NCI-H2081 treated with DMSO at 0.1 percent for 48 hours (cell line): ENCODE measurements around the gene TRIM37.
"Not testable (repeated sequence)": the region's sequence is repeated elsewhere in the genome, so short reads cannot be mapped to it uniquely, and the experiment has no call there.

Experiments used
- DNase-seq: peaks from one replicate; lab custom pipeline; 2025; lab: John Stamatoyannopoulos, UW

TRIM37 gene, protein sequence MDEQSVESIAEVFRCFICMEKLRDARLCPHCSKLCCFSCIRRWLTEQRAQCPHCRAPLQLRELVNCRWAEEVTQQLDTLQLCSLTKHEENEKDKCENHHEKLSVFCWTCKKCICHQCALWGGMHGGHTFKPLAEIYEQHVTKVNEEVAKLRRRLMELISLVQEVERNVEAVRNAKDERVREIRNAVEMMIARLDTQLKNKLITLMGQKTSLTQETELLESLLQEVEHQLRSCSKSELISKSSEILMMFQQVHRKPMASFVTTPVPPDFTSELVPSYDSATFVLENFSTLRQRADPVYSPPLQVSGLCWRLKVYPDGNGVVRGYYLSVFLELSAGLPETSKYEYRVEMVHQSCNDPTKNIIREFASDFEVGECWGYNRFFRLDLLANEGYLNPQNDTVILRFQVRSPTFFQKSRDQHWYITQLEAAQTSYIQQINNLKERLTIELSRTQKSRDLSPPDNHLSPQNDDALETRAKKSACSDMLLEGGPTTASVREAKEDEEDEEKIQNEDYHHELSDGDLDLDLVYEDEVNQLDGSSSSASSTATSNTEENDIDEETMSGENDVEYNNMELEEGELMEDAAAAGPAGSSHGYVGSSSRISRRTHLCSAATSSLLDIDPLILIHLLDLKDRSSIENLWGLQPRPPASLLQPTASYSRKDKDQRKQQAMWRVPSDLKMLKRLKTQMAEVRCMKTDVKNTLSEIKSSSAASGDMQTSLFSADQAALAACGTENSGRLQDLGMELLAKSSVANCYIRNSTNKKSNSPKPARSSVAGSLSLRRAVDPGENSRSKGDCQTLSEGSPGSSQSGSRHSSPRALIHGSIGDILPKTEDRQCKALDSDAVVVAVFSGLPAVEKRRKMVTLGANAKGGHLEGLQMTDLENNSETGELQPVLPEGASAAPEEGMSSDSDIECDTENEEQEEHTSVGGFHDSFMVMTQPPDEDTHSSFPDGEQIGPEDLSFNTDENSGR

DNA sequence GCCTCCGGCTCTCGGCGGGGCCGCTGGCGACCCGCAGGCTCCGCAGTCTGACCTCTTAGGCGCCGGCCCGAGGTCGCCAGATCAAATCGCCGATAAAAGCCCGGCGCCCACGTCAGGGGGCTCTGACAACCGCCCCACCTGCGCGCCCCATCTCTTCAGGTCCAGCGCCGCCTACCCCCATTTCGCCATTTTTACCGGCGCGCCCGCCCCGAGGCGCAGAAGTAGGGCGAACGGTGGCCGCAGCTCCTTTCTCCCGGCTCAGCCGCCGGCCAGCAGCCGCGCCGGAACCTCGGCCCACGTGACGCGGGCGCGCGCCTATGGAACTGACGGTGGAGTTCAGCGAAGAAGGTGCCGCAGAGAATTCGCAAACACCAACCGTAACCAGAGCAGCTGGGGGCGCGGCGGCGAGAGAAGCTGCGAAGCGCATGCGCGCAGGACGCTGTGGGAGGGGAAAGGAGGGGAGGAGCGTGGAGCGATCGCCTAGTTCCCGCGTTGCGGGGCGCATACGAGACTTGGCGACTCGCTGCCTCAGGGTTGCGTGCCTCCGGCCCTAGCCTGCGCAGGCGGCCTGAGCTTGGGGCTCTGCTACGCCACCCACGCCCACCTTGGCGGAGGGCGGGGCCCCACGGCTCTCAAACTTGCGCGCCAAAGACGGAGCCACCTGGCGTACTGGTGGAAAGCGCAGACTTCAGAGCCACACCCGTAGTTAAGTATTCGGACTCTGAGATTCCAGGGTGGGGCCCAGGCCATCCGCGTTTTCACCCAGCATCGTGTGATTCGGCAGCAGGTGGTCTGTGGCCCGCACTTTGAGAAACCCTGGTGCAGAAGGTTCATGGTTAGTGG is at the start of gene TRIM37:
Gene TRIM37, minus strand, starts transcription at position 418 of the 843 bp plus-strand sequence. CDS start 419 bp downstream, outside the sequence.
- DNase-seq, result peak; percentile 98

DNA sequence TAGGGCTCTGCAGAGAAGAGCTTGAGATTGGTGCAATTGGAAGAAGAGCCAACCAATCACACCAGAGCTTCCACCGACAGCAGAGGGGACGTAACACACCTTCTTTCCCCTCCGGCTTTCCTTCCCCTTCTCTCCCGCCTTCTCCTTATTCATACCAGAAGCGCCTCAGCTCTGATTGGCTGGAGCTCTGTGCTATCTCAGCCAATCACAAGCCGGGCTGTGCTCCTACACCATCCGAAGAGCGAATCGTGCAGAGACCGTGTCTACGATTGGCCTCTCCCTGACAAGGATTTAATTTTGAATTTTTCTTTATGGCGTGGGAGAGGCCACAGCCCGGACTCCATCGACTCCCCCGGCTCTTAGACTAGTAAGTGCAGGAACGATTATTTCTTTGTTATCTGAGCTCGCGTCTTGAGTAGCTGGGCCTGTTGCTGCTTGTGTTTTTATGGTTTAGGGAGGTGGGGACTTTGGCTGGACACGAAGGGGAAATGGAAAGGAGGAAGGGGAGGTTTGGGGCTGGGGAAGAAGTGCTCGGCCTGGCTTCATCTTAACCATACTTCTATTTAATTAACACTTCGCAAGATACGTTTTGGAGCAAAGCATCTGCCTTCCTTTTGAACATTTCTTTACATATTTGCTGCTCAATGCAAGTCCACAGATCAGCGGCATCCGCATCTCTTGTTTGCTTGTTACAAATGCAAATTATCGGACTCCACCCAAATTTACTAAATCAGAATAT is 48.9 kb upstream of the TRIM37 start, which contains the start of gene PRR11:
Gene PRR11, plus strand, starts transcription at position 308 of the 739 bp plus-strand sequence. CDS start 14,007 bp downstream, outside the sequence.
- DNase-seq, result peak; percentile 100

DNA sequence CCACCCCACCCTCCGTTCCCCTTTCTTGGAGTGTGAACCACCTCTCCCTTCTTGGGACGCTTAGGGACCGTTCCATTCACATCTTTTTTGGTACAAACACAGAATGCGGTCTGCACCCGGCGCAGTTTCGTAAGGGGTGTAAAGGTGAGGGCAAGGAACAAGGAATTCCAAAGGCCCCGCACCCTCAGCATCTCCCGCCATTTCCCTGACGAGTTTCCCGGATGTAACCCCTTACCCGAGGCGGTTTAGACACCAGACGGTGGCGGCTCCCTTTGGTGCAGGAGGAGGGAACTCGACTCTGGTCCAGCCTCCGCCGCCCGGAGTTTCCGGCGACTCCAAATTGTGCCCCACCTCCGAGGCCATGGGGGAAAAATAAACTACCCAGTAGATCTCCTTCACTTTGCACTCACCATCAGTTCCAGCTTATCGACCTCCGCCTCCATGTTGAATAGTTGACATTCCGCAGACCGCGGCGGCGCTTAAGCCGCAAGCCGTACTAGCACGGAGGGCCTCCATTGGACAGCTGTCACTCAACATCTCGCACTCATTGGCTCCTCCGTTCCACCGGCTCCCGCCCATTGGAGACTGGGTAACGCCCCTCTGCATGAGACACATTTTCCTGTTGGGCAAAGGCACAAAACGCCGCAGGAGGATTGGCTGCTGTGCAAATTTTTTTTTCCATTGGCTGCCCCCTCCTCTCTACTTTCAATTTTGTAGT is 48.2 kb upstream of the TRIM37 start, which contains the start of gene SKA2:
Gene SKA2, minus strand, starts transcription at position 466 of the 718 bp plus-strand sequence. Its CDS starts 23 bp downstream, at position 443.
- DNase-seq, result peak; percentile 89

DNA sequence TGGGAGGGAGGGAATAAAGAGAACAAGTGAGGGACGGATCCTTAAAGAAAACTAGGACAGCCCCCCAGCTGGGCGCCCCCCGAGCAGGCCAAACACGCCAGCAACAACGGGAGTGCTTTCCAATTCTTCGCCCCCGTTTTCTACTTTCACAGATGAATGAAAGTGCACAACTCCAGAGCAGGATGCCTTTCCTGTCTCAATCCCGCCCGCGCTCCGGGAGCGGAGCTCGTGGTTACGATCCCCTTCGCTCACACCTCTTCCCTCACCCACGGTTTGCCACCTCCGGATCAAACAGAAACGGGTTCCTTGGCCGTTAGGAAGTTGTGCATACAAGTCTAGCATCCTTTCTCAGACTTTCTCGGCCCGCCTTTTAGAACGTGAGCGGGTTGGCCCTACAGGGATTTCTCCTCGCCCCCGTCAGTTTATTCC is 47.6 kb upstream of the TRIM37 start:
- DNase-seq, result no peak

DNA sequence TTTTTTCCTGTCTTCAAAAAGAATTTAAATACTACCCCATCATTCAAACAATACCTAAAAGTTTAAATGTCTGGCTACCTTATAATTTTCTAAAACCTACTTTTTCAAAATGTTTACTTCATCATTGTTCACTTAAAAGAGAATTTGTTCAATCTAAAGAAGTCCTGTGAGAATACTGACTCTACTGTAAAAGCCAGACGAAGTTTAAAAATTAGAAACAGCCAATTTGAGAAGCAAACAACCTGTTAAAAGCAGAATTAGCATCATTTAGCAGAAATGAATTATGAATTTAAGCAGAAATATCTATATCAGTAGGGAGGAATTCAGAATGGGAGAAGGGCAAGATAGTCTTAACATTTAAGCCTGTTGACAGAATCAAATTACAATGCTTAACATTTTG is 46.2 kb upstream of the TRIM37 start:
- DNase-seq, result no peak

DNA sequence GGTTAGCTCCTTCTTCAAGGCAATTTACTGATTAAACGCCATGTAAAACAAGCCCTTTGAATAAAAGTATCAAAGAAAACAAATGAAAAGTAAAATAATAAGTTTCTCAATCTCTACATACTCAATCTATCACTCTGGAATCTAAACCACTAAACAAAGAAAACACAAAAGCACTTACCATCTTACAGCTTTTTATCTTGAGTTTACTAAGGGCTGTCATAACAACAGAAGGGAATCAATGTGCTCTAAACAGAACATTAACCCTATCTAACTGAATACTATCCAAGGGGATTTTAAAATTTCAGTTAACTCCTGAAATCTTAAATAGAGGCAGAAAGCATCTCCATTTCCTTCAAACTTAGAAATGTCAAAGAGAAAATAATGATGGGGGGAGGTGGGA is 44.9 kb upstream of the TRIM37 start:
- no peak for DNase-seq

DNA sequence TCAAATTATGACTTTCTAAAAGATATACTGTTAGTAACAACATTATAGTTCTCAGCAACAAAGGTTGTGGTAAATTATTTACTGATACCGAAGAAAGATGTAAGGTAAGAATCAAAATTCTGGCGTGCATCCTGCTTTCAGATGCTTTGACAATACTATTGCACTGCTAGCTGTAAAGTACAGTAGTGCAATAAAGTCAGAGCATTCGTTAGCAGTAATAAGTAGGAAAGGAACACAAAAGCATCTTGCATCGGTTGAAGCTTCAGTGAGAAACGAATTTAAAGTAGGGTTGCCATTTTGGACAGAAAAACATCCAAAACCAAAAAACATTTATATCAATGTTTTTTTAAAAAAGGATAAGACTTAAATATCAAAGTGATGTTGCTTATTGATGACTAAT is 44.3 kb upstream of the TRIM37 start:
- DNase-seq, result no peak

DNA sequence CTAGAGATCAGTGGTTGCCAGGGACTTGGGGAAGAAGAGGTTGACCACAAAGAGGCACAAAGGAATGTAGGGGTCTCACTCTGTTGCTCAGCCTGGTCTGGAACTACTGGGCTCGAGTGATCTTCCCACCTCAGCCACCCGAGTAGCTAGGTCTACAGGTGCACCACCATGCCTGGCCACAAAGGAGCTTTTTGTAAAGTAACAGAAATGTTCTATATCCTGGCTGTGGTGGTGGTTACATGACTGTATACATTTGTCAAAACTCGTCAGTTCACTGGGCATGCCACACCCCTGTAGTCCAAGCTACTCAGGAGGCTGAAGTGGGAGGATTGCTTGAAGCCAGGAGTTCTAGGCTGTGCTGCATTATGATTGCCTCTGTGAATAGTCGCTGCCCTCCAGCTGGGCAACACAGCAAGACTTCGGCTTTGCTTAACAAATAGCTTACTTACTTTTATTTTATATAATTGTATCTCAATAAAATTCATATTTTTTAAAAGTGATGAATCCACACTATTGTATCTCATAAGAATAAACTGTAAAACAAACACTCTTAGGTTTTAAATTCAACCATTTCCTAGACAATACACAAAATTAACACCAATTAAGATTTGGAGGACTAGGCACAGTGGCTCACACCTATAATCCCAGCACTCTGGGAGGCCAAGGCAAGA is 43.3 kb upstream of the TRIM37 start:
- DNase-seq, result no peak

DNA sequence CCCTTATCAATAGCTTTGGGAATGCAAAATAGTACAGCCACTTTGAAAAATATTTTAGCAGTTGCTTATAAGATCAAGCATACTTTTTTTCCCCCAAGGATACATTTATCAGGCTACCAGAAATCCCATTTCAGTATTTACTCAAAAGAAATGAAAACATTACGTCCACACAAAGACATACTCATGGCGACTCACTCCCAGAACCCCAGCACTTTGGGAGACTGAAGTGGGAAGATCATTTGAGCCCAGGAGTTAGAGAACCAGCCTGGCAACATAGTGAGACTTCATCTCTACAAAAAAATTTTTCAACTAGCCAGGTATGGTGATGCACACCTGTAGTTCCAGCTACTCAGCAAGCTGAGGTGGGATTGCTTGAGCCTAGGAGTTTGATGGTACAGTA is 42.4 kb upstream of the TRIM37 start:
- no peak for DNase-seq

DNA sequence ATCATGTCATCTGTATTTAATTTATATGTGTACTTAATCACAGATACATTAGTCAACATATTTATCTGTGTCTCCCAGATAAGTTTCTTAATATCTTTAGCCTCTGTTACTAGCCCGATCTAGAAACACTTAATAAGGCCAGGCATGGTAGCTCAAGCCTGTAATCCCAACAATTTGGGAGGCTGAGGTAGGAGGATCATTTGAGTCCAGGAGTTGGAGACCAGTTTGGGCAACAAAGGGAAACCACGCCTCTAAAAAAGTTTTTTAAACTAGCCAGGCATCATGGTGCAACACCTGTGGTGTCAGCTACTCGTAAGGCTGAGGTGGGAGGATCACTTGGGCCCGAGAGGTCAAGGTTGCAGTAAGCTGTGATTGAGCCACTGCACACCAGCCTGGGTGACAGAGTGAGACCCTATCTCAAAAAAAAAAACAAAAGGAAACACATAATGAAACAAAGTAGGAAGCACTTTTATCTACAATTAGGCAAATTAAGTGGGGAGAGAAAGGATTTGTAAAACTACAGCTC is 39.0 kb upstream of the TRIM37 start:
- no peak for DNase-seq

DNA sequence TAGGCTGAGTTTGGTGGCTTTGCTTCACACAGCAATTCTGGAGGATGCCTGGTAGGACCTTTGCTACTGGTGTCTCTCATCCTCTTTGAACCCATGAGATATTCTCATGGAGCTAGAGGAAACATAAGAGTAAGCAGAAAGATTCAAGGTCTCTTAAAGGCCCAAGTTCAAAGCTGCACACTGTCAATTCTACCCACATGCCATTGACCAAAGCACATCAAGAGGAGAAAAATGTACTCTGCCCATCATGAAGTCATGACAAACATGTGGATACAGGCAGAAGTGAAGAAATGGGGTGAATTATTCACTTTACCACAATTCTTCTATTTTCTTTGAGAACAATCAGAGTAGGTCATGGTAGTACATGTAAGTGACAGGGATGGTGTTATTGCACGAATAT is 35.2 kb upstream of the TRIM37 start:
- no peak for DNase-seq

DNA sequence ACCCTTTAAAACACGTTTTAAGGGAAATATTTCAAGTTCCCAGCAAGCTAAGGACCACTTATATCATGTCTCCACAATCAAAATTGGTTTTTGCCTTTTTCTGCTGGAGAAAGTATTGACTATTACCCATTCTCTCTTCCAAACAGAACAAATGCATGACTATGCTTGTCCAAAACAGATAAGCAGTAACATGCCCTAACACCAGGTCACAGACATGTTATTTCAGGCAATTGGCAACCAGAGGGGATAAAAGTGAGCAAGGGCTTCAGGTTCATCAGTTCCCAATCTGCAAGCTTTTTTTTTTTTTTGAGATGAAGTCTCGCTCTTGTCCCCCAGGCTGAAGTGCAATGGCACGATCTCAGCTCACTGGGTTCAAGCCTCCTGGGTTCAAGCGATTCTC is 33.3 kb upstream of the TRIM37 start:
- no peak for DNase-seq

DNA sequence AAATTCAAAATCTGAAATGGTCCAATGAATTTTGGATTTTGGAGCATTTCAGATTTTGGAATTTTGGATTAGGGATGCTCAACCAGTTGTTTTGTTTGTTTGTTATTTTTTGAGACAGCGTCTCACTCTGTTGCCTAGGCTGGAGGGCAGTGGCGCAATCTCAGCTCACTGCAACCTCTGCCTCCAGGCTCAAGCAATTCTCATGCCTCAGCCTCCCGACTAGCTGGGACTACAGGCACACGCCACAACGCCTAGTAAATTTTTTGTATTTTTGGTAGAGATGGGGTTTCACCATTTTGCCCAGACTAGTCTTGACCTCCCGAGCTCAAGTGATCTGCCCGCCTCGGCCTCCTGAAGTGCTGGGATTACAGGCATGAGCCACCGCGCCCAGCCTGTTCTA is 31.7 kb upstream of the TRIM37 start:
- not testable (repeated sequence) for DNase-seq

DNA sequence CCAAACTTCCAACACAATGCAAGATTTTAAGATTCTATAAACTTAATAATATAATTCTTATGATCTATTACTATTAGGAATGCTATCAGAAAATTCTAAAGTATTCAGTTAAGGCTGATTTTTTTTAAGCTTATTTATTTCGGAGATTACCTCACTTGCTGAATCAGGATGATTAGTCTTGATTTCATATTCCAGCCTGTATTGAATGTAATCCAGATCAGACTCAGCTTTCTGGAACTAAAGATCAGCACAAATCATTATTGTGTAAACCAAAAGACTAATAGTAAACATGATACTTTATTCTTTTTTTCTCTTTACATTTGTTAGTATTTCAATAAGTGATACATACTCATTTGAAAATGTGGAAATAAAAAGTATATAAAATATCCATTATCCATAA is 24.5 kb upstream of the TRIM37 start:
- no peak for DNase-seq

DNA sequence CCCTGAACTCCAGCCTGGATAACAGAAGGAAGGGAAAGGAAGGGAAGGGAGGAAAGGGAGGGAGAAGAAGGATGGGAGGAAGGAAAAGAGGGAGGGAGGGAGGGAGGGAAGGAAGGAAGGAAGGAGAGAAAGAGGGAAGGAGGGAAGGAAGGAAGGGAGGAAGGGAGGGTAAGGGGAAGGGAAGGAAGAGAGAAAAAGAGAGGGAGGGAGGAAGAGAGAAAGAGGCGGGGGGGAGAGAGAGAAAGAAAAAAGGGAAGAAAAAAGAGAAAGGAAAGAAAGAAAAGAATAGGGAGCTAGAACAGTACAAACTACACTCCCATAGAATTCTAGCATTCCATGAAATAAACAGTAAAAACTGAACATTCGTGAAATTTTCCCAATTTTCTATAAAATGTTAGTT is 23.1 kb upstream of the TRIM37 start:
- DNase-seq, result no peak

DNA sequence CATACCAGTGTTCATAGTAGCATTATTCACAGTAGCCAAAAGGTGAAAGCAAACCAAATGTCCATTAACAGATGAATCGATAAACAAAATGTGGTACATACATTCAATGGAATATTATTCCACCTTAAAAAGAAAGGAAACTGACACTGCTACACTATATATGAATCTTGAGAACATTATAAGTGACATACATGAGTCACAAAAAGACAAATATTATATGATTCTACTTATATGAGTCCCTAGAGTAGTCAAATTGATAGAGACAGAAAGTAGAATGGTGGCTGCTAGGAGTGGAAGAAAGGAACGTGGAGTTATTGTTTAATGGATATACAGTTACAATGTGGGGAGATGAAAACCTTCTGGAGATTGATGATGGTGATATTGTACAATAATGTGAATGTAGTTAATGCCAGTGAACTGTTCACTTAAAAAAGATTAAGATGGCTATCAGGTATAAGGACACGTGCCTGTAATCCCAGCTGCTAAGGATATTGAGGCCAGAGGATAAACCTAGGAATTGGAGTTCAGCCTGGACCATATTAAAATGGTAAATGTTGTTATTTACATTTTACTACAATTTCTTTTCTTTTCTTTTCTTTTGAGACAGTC is 20.2 kb upstream of the TRIM37 start:
- no peak for DNase-seq

DNA sequence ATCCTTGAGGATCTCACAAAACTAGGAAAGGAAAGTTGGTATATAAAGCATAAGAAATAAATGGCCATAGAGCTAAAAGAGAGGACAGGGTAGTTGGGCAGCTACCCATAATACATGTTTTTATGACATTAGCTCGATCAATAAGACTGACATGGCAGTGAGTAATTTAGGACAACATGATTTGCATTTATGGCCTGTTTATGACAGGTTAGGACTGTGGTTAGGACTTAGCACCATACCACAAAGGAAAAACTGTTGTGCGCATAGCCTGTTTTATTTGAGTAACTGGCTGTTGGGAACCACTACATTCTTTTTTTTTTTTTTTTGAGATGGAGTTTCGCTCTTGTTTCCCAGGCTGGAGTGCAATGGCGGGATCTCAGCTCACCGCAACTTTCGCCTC is 18.0 kb upstream of the TRIM37 start:
- DNase-seq, result no peak

DNA sequence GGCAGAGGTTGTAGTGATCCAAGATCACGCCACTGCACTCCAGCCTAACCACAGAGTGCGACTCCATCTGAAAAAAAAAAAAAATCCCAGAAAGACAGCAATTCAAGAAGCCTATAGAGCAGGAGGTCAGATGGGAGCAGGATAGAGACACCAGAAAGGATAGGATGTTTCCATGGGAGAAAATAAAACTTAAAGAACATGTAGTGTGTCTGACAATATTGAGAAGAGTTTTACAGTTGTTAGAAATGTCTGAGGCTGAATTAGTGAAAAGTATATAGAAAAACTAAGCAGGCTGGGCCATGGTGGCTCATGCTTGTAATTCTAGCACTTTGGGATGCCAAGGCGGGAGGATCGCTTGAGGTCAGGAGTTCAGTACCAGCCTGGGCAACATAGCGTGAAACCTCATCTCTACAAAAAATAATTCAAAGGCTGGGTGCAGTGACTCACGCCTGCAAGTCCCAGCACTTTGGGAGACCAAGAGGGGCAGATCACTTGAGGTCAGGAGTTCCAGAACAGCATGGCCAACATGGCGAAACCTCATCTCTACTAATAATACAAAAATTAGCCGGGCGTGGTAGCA is 15.3 kb upstream of the TRIM37 start:
- no peak for DNase-seq

DNA sequence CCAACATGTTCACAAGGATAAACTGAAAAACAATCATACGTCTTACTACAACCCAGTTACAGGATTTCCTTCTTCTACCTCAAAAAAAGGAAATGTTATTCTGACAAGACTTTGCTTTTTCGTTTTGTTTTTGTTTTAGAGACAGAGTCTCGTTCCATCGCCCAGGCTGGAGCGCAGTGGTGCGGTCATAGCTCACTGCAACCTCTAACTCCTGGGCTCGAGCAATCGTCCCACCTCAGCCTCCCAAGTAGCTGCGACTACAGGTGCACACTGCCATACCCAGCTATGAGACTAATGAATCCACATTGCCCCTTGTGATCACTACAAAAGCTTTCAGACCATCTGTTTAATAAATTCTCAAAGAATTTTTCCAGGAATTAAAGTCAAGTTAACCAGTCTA is 8.8 kb upstream of the TRIM37 start:
- DNase-seq, result no peak
